ENCODE results near the gene NCOA3. TPM values are rescaled to one million over a fixed set of nuclear protein-coding genes. Genes with fewer than 3 reads are reported as not detected.

The NCOA3 gene
- total RNA-seq, 3 donors from 2014 or later, result 40.6 to 57.1 (median 45.1) TPM

- no peak overlapping the region for H3K4me3 ChIP-seq
- H3K27ac ChIP-seq, result no peak overlapping the region
- no peak for TF ChIP-seq POLR2A (IDR thresholded peaks at IDR 0.05)
- no peak for TF ChIP-seq CTCF (IDR thresholded peaks at IDR 0.05)
- no peak for TF ChIP-seq POLR2AphosphoS5 (IDR thresholded peaks at IDR 0.05)
- H3K36me3 ChIP-seq, result no peaks in the 10 kb centered on the region
- intact Hi-C loops (cut with DNase I; ENCODE audit: low total_unique reads), result no loop called here
- no peaks in the 10 kb centered on the region for H3K27me3 ChIP-seq
- H3K4me1 ChIP-seq, result no peaks in the 10 kb centered on the region
- DNase-seq (ENCODE audit: low spot score in 2 of 2), result no peak
- peaks cover 36 to 46% of the 10 kb centered on the region in 2 donors for H3K9me3 ChIP-seq
Measured at GRCh38 chr20:47691625-47692024, 189.9 kb downstream of the NCOA3 start.

GRCh38 chr20:47694021-47694818 is 192.5 kb downstream of the NCOA3 start:
- Histone ChIP-seq H3K4me1 (no peaks in the 10 kb centered on the region), H3K27ac (no peak overlapping the region)
- intact Hi-C loops (cut with DNase I; ENCODE audit: low total_unique reads), result no loop called here

DNA sequence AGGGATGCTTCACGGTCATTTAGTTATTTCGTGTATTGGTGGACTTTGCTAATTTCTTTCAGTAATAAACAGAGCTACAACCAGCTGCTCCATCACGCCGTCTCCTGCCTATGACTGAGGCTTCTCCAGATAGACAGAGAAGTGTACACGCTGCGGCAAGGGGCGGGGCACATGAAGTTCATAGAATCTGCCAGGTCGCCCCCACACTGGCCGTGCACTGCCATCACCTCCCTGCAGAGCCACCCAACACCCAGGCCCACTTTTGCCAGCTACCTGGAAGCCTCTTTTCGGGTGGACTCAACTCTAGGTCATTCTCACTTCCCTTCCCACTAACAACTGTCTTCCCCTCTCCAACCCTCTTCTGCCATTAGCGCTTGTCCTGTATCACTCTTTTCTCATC is 195.2 kb downstream of the NCOA3 start:
- H3K27me3 ChIP-seq, result no peaks in the 10 kb centered on the region
- intact Hi-C loops (cut with DNase I; ENCODE audit: low total_unique reads), result no loop called here
- DNase-seq (ENCODE audit: low spot score in 2 of 2), result no peak
- H3K9me3 ChIP-seq, result peaks cover 23 to 27% of the 10 kb centered on the region in 2 donors
- no peaks in the 10 kb centered on the region for H3K36me3 ChIP-seq
- H3K4me1 ChIP-seq, result no peaks in the 10 kb centered on the region
- H3K4me3 ChIP-seq, result no peak overlapping the region
- TF ChIP-seq POLR2A (IDR thresholded peaks at IDR 0.05), result no peak
- no peak for TF ChIP-seq CTCF (IDR thresholded peaks at IDR 0.05)
- TF ChIP-seq POLR2AphosphoS5 (IDR thresholded peaks at IDR 0.05), result no peak
- H3K27ac ChIP-seq, result no peak overlapping the region

More at GRCh38 chr20:47694021-47694818, 192.5 kb downstream of the NCOA3 start:
- peaks cover 36 to 46% of the 10 kb centered on the region in 2 donors for H3K9me3 ChIP-seq
- DNase-seq (ENCODE audit: low spot score in 2 of 2), result no peak
- H3K36me3 ChIP-seq, result no peaks in the 10 kb centered on the region
- H3K4me3 ChIP-seq, result no peak overlapping the region
- TF ChIP-seq POLR2AphosphoS5 (IDR thresholded peaks at IDR 0.05) (no peak), POLR2A (IDR thresholded peaks at IDR 0.05) (no peak), CTCF (IDR thresholded peaks at IDR 0.05) (no peak)
- no peaks in the 10 kb centered on the region for H3K27me3 ChIP-seq

- TF ChIP-seq POLR2AphosphoS5 (IDR thresholded peaks at IDR 0.05), result no peak
- no peak for TF ChIP-seq POLR2A (IDR thresholded peaks at IDR 0.05)
- no peak for TF ChIP-seq CTCF (IDR thresholded peaks at IDR 0.05)
- intact Hi-C loops (cut with DNase I; ENCODE audit: low total_unique reads), result no loop called here
- H3K27ac ChIP-seq, result no peak overlapping the region
- no peaks in the 10 kb centered on the region for H3K4me1 ChIP-seq
- peaks cover 11 to 14% of the 10 kb centered on the region in 2 donors for H3K9me3 ChIP-seq
- no peak for DNase-seq (ENCODE audit: low spot score in 2 of 2)
- no peak overlapping the region for H3K4me3 ChIP-seq
- H3K36me3 ChIP-seq, result no peaks in the 10 kb centered on the region
- H3K27me3 ChIP-seq, result no peaks in the 10 kb centered on the region
Measured at GRCh38 chr20:47698142-47698541, 196.5 kb downstream of the NCOA3 start.

GRCh38 chr20:47699818-47700217 is 198.1 kb downstream of the NCOA3 start:
- Histone ChIP-seq H3K27me3 (no peaks in the 10 kb centered on the region), H3K36me3 (no peaks in the 10 kb centered on the region), H3K9me3 (no peaks in the 10 kb centered on the region), H3K4me1 (no peaks in the 10 kb centered on the region), H3K4me3 (no peak overlapping the region), H3K27ac (no peak overlapping the region)
- no peak for DNase-seq (ENCODE audit: low spot score in 2 of 2)
- intact Hi-C loops (cut with DNase I; ENCODE audit: low total_unique reads), result no loop called here
- TF ChIP-seq POLR2AphosphoS5 (IDR thresholded peaks at IDR 0.05), result no peak
- TF ChIP-seq CTCF (IDR thresholded peaks at IDR 0.05), result no peak
- no peak for TF ChIP-seq POLR2A (IDR thresholded peaks at IDR 0.05)
